NCI-H2196 treated with DMSO at 0.1 percent for 48 hours (cell line): Measurements from ENCODE around the gene PTPRT.

ENCODE experiments used
- DNase-seq: peaks from one replicate; lab custom pipeline; 2025; ENCODE audit not compliant: unreplicated experiment; lab: John Stamatoyannopoulos, UW

PTPRT gene

GRCh38 chr20:42161228-42161829 is 1028.4 kb downstream of the PTPRT start:
- no peak for DNase-seq

DNA sequence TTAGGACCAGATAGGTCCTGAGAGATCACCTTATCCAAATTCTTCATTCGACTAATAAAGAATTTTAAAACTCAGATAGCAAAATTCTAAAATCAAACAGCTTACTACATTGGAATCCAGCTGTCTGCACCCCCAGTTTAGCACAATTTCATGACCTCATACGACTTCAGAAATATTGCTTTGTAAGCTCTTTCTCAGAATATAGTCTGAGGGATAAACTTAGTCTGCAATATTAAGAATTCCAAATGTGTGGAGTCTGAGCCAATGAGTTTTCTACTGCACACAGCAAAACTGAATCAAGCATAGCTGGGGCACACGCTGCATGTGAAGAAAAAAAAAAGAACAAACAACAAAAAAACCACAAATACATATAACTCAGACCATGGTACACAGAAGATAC is 1029.9 kb downstream of the PTPRT start:
- no peak for DNase-seq

DNA sequence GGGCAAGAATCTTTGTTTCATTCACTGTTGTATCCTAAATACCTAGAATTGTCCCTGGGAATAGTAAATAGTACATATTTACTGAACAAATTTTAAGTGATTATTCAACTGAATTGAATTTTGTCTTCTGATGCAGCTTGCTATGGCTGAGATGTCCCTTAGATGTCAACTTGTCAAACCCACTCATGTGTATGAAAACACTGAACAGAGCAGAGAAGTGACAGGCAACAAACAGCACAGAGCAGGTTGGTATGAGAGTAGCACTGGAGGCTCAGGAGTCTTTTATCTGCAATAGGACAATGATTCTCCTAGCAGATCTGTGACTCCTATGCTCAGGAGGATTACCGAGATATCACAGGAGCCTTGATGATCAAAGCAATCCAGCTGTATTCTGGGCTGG is 1031.4 kb downstream of the PTPRT start:
- no peak for DNase-seq

GRCh38 chr20:42155586-42155985 is 1034.1 kb downstream of the PTPRT start:
- no peak for DNase-seq

- no peak for DNase-seq
Measured at GRCh38 chr20:42152575-42152974, 1037.1 kb downstream of the PTPRT start.

DNA sequence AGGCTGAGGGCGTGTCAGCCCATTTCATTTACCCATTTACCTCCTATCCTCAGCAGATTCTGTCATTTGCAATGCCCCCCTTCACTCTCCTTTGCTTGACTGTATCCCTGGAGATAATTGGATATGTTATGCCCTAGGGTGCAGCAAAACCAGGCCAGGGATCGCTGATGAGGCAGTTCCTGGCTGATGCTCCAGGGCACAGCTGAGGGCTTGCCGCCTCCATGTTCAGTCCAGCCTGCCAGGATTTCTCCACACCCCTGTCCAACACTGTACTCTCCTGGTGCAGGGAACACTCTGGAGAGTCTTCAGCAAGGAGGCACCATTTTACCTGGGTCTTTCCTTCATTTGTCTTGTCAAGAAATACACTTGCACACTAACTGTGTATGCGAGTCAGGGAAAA is 1039.5 kb downstream of the PTPRT start:
- DNase-seq, result no peak

- DNase-seq, result no peak
Measured at GRCh38 chr20:42138729-42139128, 1051.0 kb downstream of the PTPRT start.

DNA sequence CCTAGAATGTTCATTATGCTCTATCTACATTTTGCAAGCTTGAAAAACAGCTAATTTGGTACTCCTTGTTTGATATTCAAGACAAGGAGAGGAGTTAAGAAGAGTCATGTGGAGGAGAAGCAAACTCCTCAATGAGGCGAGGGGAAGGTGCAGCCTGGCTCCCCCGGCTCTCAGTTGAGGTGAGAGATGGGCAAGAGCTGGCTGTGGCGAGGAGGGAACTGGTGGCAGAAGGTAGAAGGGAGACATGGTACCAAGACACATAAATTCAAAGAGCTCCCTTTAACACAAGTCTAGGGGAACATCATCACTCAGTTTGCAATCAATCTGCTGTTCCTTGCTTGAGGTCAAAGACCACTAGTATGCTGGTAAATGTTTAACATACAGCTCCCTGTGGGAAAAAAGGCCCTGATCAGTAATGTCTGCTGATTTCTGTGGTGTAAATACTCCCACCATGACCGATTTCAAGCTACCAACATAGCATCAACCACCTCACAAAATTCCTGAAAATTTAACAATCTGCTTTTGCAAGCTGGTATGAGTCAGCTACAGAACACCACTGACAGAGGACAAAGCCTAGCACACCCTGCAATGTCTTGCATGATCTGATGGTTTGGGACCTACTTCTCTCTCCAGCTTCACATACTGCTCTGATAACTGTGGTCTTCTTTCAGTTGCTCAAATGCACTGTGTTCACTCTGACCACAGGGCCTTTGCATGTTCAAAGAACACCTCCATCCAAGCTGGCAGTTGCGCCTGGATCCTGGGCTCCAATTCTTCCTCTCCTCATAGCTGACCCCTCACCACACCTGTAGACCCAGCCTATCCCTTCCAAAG is 1055.2 kb downstream of the PTPRT start:
- DNase-seq, result no peak

GRCh38 chr20:42130810-42131596 is 1058.7 kb downstream of the PTPRT start:
- DNase-seq, result no peak

DNA sequence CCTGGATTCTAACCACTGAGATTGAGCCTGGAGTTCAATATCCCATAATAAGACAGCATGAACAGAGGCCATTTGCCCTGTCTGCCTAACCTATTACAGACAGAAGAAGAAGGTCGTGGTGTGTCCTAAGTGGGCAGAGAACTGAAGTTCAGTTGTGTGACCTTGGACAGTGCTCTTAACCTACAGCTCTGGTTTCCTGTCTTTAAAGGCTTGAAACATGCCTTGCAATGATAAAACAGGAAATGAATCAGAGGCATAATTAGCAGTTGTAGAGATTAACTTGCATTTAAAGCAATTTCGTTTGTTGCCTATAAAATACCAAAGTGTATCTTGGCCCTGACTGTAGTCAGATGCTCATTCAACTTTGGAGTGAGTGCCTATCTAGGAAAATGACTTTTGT is 1064.3 kb downstream of the PTPRT start:
- DNase-seq, result no peak

GRCh38 chr20:42123981-42124473 is 1065.7 kb downstream of the PTPRT start:
- no peak for DNase-seq

GRCh38 chr20:42118409-42119125 is 1071.1 kb downstream of the PTPRT start:
- no peak for DNase-seq

- no peak for DNase-seq
Measured at GRCh38 chr20:42118001-42118400, 1071.7 kb downstream of the PTPRT start.

DNA sequence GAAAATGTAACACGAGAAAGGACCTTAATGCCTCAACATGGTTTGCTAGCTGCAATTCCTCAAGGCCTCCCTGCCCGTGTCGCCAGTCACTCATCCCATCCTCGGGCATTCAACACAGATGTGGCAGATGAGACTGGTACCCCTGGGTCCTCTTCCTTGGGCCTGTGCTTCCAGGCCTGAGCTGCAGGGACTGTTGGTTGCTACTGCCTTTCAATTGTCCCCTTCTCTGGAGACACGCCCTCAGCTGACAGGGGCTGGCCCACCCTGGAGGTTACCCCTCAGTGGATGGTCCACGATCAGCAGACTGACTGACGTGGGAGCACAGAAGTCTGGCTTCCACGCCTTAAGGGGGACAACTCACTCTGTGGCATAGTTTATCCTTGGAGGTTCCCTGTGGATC is 1076.5 kb downstream of the PTPRT start:
- DNase-seq, result no peak

DNA sequence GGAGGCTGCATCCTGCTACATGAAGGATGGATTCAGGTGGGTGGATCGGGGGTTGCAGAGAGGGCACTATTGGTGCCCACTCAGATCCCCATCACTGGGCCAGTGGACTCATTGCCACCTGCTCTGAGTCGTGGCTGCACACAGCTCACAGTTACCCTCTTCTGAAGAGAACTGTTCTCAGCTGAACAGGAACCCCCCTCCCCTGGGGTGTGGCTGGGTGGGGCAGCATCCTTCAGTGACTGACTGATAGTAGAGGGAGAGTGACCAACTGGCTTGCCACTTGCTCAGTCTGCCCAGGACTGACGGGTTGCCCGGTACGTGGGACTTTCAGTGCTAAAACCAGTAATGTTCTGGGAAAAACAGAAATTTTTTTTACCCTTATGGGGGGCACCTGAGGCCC is 1077.5 kb downstream of the PTPRT start:
- DNase-seq, result no peak

- no peak for DNase-seq
Measured at GRCh38 chr20:42111349-42111748, 1078.4 kb downstream of the PTPRT start.

DNA sequence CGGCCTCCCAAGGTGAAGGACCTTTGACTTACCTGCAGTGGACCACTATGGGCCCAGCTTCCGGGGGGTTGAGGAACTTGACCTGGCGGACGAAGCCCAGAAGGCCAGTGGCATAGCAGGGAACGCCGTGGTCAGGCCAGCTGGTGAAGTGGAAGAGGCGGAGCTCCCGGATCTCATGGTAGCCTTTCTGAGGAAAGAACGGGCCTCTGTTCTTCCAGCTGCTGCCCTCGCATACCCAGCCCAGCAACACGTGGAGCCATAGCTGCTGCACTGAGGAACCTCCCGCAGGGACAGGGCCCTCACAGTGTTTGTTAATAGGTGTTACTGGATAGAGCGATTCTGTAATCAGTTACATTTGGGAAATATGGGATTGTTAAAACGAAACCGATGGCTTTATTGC is 1079.4 kb downstream of the PTPRT start:
- no peak for DNase-seq

- no peak for DNase-seq
Measured at GRCh38 chr20:42102000-42102399, 1087.7 kb downstream of the PTPRT start.

GRCh38 chr20:42100137-42100704 is 1089.5 kb downstream of the PTPRT start:
- no peak for DNase-seq

DNA sequence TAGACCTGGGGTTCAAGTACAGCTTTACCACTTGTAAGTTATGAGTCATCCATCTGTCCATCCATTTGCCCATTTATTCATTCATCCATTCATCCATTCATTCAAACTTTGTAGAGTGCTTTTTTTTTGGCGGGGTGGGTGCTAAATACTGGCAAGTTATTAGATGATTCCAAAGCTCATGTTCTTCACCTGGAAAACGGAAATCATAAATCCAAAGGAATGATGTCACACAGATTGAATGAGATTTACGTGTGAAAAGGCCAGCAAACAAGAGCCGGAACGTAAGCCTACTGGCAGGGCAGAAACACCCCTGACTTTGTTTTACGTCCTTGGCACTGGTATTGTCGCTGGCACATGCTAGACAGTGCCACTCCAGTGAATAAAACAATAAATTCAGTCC is 1090.6 kb downstream of the PTPRT start:
- no peak for DNase-seq

DNA sequence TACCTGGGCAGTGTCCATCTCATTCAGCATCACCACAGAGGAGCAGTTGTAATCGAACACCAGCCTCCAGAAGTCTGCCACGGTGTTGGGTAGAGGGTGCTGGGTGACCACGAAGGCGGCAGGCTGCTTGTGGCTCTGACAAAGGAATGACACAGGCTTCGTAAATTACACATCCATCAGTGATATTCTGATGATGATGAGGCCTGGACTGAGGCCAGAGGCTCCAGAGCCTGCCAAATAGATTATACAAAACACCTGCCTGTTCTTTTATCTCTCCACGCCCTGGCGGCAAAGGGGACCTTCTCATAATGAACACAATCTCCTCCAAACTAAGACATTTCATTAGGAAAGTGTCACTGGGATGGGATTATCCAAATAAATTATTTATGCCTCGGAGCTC is 1091.3 kb downstream of the PTPRT start:
- DNase-seq, result peak; percentile 66
